NCI-H1694 treated with DMSO at 0.1 percent for 48 hours (cell line): Measurements from ENCODE around the gene SPACA5.
A peak's percentile ranks its signal among the peaks of the same experiment; 100 is the strongest.
"Not testable (repeated sequence)": the region's sequence is repeated elsewhere in the genome, so short reads cannot be mapped to it uniquely, and the experiment has no call there.

ENCODE experiments used
- DNase-seq: peaks from one replicate; lab custom pipeline; 2025; lab: John Stamatoyannopoulos, UW

The SPACA5 gene

DNA sequence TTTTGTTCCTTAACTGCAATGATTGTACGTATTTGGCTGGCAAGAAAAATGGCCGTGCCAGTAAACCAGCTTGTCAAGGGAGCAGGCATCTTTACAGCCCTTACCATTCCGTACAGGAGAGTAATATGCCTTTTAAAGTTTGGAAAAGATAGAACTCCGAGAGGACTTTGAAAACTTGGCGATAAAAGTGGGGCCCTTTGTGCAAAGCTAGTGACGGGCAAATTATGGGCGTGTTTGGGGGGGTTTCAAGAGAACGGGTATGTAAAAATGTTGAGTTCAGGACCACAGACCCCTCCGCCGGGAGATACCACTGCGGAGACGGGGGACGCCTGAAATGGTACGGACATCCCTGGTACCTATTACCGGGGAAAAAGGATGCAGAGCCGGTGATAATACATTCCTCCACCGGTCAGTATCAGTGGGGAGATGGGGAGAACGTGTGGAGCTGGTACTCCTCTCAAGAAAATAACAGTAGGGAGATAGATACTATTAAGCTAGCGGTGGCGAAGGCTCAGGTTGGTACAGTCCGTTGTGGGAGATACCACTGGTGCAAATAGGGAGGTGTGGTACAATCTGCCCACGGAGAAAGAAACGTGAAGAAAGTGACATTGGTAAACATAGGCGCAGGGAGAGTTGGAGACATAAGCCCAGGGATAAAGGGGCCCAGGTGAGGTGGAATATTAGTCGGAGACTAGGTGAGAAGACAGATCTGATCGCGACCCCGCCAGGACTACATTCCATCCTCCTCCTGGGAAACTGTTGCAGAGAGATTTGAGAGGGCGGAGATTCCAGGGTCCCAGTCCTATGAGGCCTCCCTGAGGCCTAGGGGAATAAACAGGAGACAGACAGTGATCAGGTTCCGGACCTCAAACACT lies 14.5 kb downstream of the SPACA5 start:
- DNase-seq = peak; percentile 87

DNA sequence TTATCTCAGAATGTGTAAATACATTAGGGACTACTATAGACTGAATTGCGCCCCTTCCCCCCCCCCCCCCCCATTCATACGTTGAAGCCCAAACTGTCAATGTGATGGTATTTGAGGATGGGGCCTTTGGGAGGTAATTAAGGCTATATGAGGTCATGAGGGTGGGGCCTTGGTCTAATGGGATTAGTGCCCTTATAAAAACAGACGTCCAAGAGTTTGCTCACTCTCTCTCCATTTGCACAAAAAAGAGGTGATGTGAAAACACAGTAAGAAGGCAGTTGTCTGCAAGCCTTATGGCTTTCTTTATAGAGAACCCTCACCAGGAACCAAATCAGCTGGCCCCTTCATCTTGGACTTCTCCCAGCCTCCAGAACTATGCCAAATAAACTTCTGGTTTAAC lies 15.3 kb downstream of the SPACA5 start:
- DNase-seq = no peak

GRCh38 chrX:48022738-48023137 lies 15.9 kb downstream of the SPACA5 start:
- no peak for DNase-seq

DNA sequence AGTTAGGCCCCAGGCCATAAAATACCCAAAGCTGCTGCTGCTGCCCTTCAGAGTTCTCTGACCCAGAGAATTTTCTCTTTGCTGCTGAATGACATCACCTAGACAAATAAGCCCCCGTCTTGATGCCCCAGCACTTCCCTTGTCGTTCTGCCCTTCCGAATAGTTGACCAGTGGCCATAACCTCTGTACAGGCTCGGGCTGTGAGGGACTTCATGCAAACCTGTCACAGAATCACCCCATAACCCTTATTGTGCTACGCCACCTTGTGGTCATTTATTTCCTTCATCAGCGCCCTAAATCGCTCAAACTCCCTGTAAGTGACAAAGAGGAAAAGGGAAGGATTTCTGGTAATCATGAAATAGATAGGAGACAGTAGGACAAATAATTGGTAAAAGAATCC lies 18.8 kb downstream of the SPACA5 start:
- DNase-seq = peak; percentile 17

- DNase-seq = not testable (repeated sequence)
Observed at GRCh38 chrX:48027545-48027944, 20.8 kb downstream of the SPACA5 start.

GRCh38 chrX:48028091-48028490 lies 21.3 kb downstream of the SPACA5 start:
- DNase-seq = no peak

- DNase-seq = no peak
Observed at GRCh38 chrX:48030237-48030636, 23.4 kb downstream of the SPACA5 start.

- DNase-seq = not testable (repeated sequence)
Observed at GRCh38 chrX:48030641-48031173, 23.9 kb downstream of the SPACA5 start.

GRCh38 chrX:48035891-48036290 lies 29.1 kb downstream of the SPACA5 start:
- DNase-seq = no peak

DNA sequence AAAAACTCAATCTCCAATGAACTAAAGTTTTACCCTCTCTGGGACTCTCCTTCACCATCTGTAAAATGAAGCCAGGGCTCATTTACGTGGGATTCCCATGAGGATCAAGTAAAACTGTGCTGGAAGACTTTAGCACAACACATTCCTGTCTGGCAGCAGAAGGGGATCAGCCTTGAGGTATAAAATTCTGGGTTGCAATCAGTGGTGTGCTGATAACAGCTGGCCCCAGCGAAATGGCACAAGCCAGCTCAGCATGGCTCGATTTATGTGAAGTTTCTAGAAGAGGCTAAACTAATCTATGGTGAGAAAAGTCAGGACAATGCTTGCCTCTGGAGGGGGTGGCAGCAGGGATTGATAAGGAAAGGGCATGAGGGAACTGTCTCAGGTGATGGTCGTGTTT lies 36.3 kb downstream of the SPACA5 start:
- DNase-seq = no peak

- no peak for DNase-seq
Observed at GRCh38 chrX:48045410-48046311, 38.9 kb downstream of the SPACA5 start.

DNA sequence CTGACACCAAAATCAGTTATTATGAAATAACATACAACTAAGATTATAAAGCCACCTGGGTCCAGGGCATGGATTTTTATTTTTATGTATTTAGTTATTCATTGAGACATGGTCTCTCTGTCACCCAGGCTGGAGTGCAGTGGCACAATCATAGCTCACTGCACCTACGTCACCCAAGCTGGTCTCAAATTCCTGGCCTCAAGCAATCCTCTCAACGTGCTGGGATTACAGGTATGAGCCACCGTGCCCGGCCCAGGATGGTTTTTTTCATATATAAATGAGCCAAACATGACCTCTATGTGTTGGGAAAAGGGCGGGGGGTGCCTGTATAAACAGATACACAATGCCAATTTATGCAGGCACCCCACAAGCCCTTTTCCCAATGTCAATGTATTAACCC lies 40.1 kb downstream of the SPACA5 start:
- DNase-seq = no peak

- no peak for DNase-seq
Observed at GRCh38 chrX:48058621-48059295, 52.0 kb downstream of the SPACA5 start.

GRCh38 chrX:48059296-48059639 lies 52.5 kb downstream of the SPACA5 start:
- no peak for DNase-seq
